ENCODE results near the gene CCNK.

CCNK gene

DNA sequence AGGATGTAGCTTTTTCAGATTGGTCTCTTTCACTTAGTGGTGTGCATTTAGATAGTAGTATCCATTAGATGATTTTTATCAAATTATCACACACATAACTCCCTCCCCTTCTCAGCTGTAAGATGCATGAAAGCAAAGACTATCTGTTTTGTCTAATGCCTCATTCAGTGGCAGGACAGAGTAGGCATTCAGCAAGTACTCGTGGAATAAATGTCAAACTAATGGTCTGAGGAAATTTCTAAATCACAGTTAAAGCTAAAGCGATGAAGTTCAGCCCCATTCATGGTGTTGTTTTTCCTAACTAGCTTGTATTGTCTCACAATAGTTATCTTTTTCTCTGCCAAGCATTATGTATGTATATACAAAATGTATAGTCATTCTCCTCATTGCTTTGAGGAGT, 16.1 kb downstream of the CCNK start:
- Histone ChIP-seq H3K4me2 (ENCODE audit: insufficient read depth, low read length, poor library complexity, severe bottlenecking) (no peak overlapping the region), H3K9ac (ENCODE audit: low read depth, low read length, poor library complexity) (no peak overlapping the region), H2BK15ac (ENCODE audit: low read length) (no peak overlapping the region), H2BK12ac (ENCODE audit: low read length) (no peak overlapping the region), H3K18ac (ENCODE audit: low read length) (no peak overlapping the region), H3K23ac (ENCODE audit: low read depth, low read length, poor library complexity) (no peak overlapping the region), H3K14ac (ENCODE audit: low read length) (no peak overlapping the region), H3K36me3 (replicated peaks in 1 of 2; ENCODE audit: control insufficient read depth in 2 of 2, insufficient read depth in 2 of 2, low read length in 2 of 2) (peaks cover 24 to 96% of the 10 kb centered on the region in 2 donors), H2AK5ac (ENCODE audit: low read depth, low read length) (no peak overlapping the region), H2BK5ac (ENCODE audit: low read length) (no peak overlapping the region), H3K27me3 (ENCODE audit: control insufficient read depth in 3 of 3, insufficient read depth in 3 of 3, low read depth in 1 of 3, low read length in 3 of 3) (no peaks in the 10 kb centered on the region), H2AFZ (ENCODE audit: low read length) (no peak overlapping the region), H4K91ac (ENCODE audit: low read depth, low read length, poor library complexity) (no peak overlapping the region), H2BK120ac (ENCODE audit: low read depth, low read length) (no peak overlapping the region), H3K4me3 (ENCODE audit: low read length in 2 of 2) (no peak overlapping the region), H3K4ac (ENCODE audit: low read length) (no peak overlapping the region), H3K27ac (replicated peaks; ENCODE audit: low read length) (no peak overlapping the region), H3K79me1 (ENCODE audit: low read depth, low read length) (peaks cover 4% of the 10 kb centered on the region), H3K9me3 (replicated peaks in 1 of 2; ENCODE audit: control insufficient read depth in 2 of 2, insufficient read depth in 1 of 2, low read depth in 1 of 2, low read length in 2 of 2) (no peaks in the 10 kb centered on the region), H3K4me1 (ENCODE audit: control insufficient read depth in 2 of 2, insufficient read depth in 1 of 2, low read depth in 1 of 2, low read length in 2 of 2) (no peaks in the 10 kb centered on the region), H4K8ac (ENCODE audit: low read depth, low read length) (no peak overlapping the region)
- WGBS, 2 donors (ENCODE audit: extremely low coverage in 2 of 2, insufficient read length in 2 of 2, insufficient replicate concordance in 1 of 2): no CpG with 5 or more reads among the region's 2 CpGs
- DNase-seq (ENCODE audit: low spot score): no peak

GRCh38 chr14:99497894-99498293, 16.7 kb downstream of the CCNK start:
- no peak for DNase-seq (ENCODE audit: low spot score)
- Histone ChIP-seq H4K8ac (ENCODE audit: low read depth, low read length) (no peak overlapping the region), H4K91ac (ENCODE audit: low read depth, low read length, poor library complexity) (no peak overlapping the region), H2BK120ac (ENCODE audit: low read depth, low read length) (no peak overlapping the region), H3K27ac (replicated peaks; ENCODE audit: low read length) (no peak overlapping the region), H2BK15ac (ENCODE audit: low read length) (no peak overlapping the region), H3K23ac (ENCODE audit: low read depth, low read length, poor library complexity) (no peak overlapping the region), H3K9me3 (replicated peaks in 1 of 2; ENCODE audit: control insufficient read depth in 2 of 2, insufficient read depth in 1 of 2, low read depth in 1 of 2, low read length in 2 of 2) (no peaks in the 10 kb centered on the region), H3K14ac (ENCODE audit: low read length) (no peak overlapping the region), H3K4me2 (ENCODE audit: insufficient read depth, low read length, poor library complexity, severe bottlenecking) (no peak overlapping the region), H3K18ac (ENCODE audit: low read length) (no peak overlapping the region), H3K79me1 (ENCODE audit: low read depth, low read length) (peaks cover 2% of the 10 kb centered on the region), H2AFZ (ENCODE audit: low read length) (no peak overlapping the region), H3K4me3 (ENCODE audit: low read length in 2 of 2) (no peak overlapping the region), H3K27me3 (ENCODE audit: control insufficient read depth in 3 of 3, insufficient read depth in 3 of 3, low read depth in 1 of 3, low read length in 3 of 3) (no peaks in the 10 kb centered on the region), H2BK5ac (ENCODE audit: low read length) (no peak overlapping the region), H3K4ac (ENCODE audit: low read length) (no peak overlapping the region), H2AK5ac (ENCODE audit: low read depth, low read length) (no peak overlapping the region), H3K36me3 (replicated peaks in 1 of 2; ENCODE audit: control insufficient read depth in 2 of 2, insufficient read depth in 2 of 2, low read length in 2 of 2) (peaks cover 28 to 96% of the 10 kb centered on the region in 2 donors), H3K9ac (ENCODE audit: low read depth, low read length, poor library complexity) (no peak overlapping the region), H2BK12ac (ENCODE audit: low read length) (no peak overlapping the region), H3K4me1 (ENCODE audit: control insufficient read depth in 2 of 2, insufficient read depth in 1 of 2, low read depth in 1 of 2, low read length in 2 of 2) (no peaks in the 10 kb centered on the region)
- no CpG with 5 or more reads among the region's 3 CpGs for WGBS, 2 donors (ENCODE audit: extremely low coverage in 2 of 2, insufficient read length in 2 of 2, insufficient replicate concordance in 1 of 2)

DNA sequence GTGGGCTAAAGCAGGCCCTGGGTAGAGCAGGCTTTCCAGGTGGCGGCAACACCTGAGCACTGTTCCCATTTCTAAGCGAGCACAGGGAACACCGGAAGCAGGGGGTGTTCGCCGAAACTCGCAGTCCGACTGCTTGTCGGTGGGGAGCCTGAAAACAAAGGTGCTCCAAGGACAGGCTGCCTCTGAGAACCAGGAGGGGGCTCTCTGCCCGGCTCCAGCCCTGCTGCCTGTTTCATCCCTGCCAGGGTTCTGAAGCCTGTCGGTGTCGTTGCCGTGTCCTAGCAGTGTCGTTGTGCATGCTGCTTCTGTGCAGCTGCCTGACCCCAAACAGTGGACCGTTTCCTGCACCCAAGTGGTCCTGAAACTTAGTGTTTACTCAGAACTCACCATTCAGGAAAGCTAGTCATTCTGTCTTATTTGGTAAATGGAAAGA, 21.8 kb downstream of the CCNK start:
- Histone ChIP-seq H2BK120ac (ENCODE audit: low read depth, low read length) (no peak overlapping the region), H3K9ac (ENCODE audit: low read depth, low read length, poor library complexity) (peak overlapping the region; percentile 7), H3K4me2 (ENCODE audit: insufficient read depth, low read length, poor library complexity, severe bottlenecking) (no peak overlapping the region), H3K14ac (ENCODE audit: low read length) (no peak overlapping the region), H3K23ac (ENCODE audit: low read depth, low read length, poor library complexity) (peak overlapping the region; percentile 38), H4K8ac (ENCODE audit: low read depth, low read length) (no peak overlapping the region), H2BK15ac (ENCODE audit: low read length) (no peak overlapping the region), H3K4me1 (ENCODE audit: control insufficient read depth in 2 of 2, insufficient read depth in 1 of 2, low read depth in 1 of 2, low read length in 2 of 2) (no peaks in the 10 kb centered on the region), H3K27ac (replicated peaks; ENCODE audit: low read length) (no peak overlapping the region), H2BK5ac (ENCODE audit: low read length) (no peak overlapping the region), H2AFZ (ENCODE audit: low read length) (no peak overlapping the region), H3K4me3 (ENCODE audit: low read length in 2 of 2) (no peak overlapping the region), H3K18ac (ENCODE audit: low read length) (no peak overlapping the region), H2BK12ac (ENCODE audit: low read length) (no peak overlapping the region), H3K79me1 (ENCODE audit: low read depth, low read length) (no peaks in the 10 kb centered on the region), H4K91ac (ENCODE audit: low read depth, low read length, poor library complexity) (no peak overlapping the region), H3K9me3 (replicated peaks in 1 of 2; ENCODE audit: control insufficient read depth in 2 of 2, insufficient read depth in 1 of 2, low read depth in 1 of 2, low read length in 2 of 2) (no peaks in the 10 kb centered on the region), H2AK5ac (ENCODE audit: low read depth, low read length) (no peak overlapping the region), H3K27me3 (ENCODE audit: control insufficient read depth in 3 of 3, insufficient read depth in 3 of 3, low read depth in 1 of 3, low read length in 3 of 3) (no peaks in the 10 kb centered on the region), H3K4ac (ENCODE audit: low read length) (no peak overlapping the region), H3K36me3 (replicated peaks in 1 of 2; ENCODE audit: control insufficient read depth in 2 of 2, insufficient read depth in 2 of 2, low read length in 2 of 2) (peaks cover 42 to 99% of the 10 kb centered on the region in 2 donors)
- WGBS, 2 donors (ENCODE audit: extremely low coverage in 2 of 2, insufficient read length in 2 of 2, insufficient replicate concordance in 1 of 2): no CpG with 5 or more reads among the region's 14 CpGs
- no peak for DNase-seq (ENCODE audit: low spot score)

DNA sequence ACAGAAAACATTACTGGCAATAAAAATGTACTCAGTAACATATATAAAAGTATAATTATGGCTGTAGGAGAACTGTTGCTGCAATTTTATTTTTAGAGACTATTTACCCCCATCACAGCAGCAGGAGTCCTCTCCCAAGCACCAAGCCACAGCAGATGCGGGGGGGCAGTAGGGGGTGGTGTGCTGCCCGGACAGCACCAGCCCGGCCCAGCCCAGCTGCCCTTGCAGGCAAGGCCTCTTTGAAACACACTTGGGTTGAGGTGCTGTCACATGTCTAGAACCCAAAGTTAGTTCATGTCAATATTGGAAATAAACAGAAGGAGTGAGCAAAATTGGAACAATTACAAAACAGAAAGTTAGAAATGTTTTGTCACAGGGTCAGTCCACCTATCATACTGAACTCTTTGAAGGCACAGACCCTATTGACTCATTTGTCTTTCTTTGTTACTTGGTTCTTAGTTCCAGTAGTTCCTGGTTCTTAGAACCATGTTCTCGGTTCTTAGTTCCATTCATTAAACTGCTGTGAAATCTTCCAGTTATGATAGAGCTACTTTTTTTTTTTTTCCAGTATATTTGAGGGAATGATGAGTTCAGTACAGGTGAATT, 22.7 kb downstream of the CCNK start:
- Histone ChIP-seq H2AK5ac (ENCODE audit: low read depth, low read length) (no peak overlapping the region), H2BK12ac (ENCODE audit: low read length) (no peak overlapping the region), H2BK15ac (ENCODE audit: low read length) (no peak overlapping the region), H3K14ac (ENCODE audit: low read length) (no peak overlapping the region), H2BK5ac (ENCODE audit: low read length) (no peak overlapping the region), H3K23ac (ENCODE audit: low read depth, low read length, poor library complexity) (no peak overlapping the region), H3K4me1 (ENCODE audit: control insufficient read depth in 2 of 2, insufficient read depth in 1 of 2, low read depth in 1 of 2, low read length in 2 of 2) (no peaks in the 10 kb centered on the region), H2AFZ (ENCODE audit: low read length) (no peak overlapping the region), H4K8ac (ENCODE audit: low read depth, low read length) (no peak overlapping the region), H3K79me1 (ENCODE audit: low read depth, low read length) (peaks cover 4% of the 10 kb centered on the region), H3K27me3 (ENCODE audit: control insufficient read depth in 3 of 3, insufficient read depth in 3 of 3, low read depth in 1 of 3, low read length in 3 of 3) (no peaks in the 10 kb centered on the region), H3K4me3 (ENCODE audit: low read length in 2 of 2) (no peak overlapping the region), H3K27ac (replicated peaks; ENCODE audit: low read length) (no peak overlapping the region), H3K4ac (ENCODE audit: low read length) (no peak overlapping the region), H3K9ac (ENCODE audit: low read depth, low read length, poor library complexity) (no peak overlapping the region), H3K4me2 (ENCODE audit: insufficient read depth, low read length, poor library complexity, severe bottlenecking) (no peak overlapping the region), H4K91ac (ENCODE audit: low read depth, low read length, poor library complexity) (no peak overlapping the region), H2BK120ac (ENCODE audit: low read depth, low read length) (no peak overlapping the region), H3K18ac (ENCODE audit: low read length) (no peak overlapping the region), H3K36me3 (replicated peaks in 1 of 2; ENCODE audit: control insufficient read depth in 2 of 2, insufficient read depth in 2 of 2, low read length in 2 of 2) (peaks cover 51 to 99% of the 10 kb centered on the region in 2 donors), H3K9me3 (replicated peaks in 1 of 2; ENCODE audit: control insufficient read depth in 2 of 2, insufficient read depth in 1 of 2, low read depth in 1 of 2, low read length in 2 of 2) (no peaks in the 10 kb centered on the region)
- no CpG with 5 or more reads among the region's 4 CpGs for WGBS, 2 donors (ENCODE audit: extremely low coverage in 2 of 2, insufficient read length in 2 of 2, insufficient replicate concordance in 1 of 2)
- DNase-seq (ENCODE audit: low spot score): no peak

Measured in neuronal stem cell (in vitro differentiated cells).